22Rv1 (cell line): ENCODE measurements around the gene ARID4A.
"Not testable (repeated sequence)": the region's sequence is repeated elsewhere in the genome, so short reads cannot be mapped to it uniquely, and the experiment has no call there.

ENCODE experiments used
- CTCF ChIP-seq: fragments of 450-650 bp; IDR thresholded peaks from 2 replicates; pipeline ENCODE4 v1.5.1; 2017; ENCODE audit warnings: mild to moderate bottlenecking
- ZFX ChIP-seq: fragments of 450-650 bp; IDR thresholded peaks from 2 replicates; pipeline ENCODE4 v1.6.1; 2017; ENCODE audit warnings: antibody characterized with exemption, borderline replicate concordance

GRCh38 chr14:58262005-58262404, 36.4 kb upstream of the ARID4A start:
- not testable (repeated sequence) for TF ChIP-seq CTCF, ZFX
